Stimulated activated CD4-positive, alpha-beta T cell treated with anti-CD3 and anti-CD28 coated beads, Interleukin-2, amount 100 ng/mL, for 4 hours (primary cell): Measurements from ENCODE around the gene PCDHGB4.
"Not testable (repeated sequence)": the region's sequence is repeated elsewhere in the genome, so short reads cannot be mapped to it uniquely, and the experiment has no call there.

Experiments
- DNase-seq: peaks from one replicate; pipeline ENCODE4 v3.0.0-alpha.2; 2020; ENCODE audit warnings: low read depth

Gene PCDHGB4

DNA sequence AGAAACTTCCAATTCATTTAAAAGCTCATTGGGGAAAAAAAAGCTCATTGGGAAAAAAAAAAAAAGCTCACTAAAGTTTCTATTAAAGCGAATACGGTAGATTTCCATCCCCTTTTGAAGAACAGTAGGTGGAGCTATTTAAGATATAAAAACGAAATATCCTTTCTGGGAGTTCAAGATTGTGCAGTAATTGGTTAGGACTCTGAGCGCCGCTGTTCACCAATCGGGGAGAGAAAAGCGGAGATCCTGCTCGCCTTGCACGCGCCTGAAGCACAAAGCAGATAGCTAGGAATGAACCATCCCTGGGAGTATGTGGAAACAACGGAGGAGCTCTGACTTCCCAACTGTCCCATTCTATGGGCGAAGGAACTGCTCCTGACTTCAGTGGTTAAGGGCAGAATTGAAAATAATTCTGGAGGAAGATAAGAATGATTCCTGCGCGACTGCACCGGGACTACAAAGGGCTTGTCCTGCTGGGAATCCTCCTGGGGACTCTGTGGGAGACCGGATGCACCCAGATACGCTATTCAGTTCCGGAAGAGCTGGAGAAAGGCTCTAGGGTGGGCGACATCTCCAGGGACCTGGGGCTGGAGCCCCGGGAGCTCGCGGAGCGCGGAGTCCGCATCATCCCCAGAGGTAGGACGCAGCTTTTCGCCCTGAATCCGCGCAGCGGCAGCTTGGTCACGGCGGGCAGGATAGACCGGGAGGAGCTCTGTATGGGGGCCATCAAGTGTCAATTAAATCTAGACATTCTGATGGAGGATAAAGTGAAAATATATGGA lies 43.0 kb downstream of the PCDHGB4 start, which contains the start of gene PCDHGA12:
Gene PCDHGA12 (plus strand): TSS at position 176 of the 782 bp plus-strand sequence. CDS start 253 bp downstream, at position 429.
- no peak for DNase-seq

DNA sequence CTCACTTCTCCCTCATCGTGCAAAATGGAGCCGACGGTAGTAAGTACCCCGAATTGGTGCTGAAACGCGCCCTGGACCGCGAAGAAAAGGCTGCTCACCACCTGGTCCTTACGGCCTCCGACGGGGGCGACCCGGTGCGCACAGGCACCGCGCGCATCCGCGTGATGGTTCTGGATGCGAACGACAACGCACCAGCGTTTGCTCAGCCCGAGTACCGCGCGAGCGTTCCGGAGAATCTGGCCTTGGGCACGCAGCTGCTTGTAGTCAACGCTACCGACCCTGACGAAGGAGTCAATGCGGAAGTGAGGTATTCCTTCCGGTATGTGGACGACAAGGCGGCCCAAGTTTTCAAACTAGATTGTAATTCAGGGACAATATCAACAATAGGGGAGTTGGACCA lies 43.8 kb downstream of the PCDHGB4 start:
- DNase-seq = no peak

DNA sequence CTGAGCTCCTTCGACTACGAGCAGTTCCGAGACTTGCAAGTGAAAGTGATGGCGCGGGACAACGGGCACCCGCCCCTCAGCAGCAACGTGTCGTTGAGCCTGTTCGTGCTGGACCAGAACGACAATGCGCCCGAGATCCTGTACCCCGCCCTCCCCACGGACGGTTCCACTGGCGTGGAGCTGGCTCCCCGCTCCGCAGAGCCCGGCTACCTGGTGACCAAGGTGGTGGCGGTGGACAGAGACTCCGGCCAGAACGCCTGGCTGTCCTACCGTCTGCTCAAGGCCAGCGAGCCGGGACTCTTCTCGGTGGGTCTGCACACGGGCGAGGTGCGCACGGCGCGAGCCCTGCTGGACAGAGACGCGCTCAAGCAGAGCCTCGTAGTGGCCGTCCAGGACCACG lies 44.8 kb downstream of the PCDHGB4 start:
- not testable (repeated sequence) for DNase-seq

DNA sequence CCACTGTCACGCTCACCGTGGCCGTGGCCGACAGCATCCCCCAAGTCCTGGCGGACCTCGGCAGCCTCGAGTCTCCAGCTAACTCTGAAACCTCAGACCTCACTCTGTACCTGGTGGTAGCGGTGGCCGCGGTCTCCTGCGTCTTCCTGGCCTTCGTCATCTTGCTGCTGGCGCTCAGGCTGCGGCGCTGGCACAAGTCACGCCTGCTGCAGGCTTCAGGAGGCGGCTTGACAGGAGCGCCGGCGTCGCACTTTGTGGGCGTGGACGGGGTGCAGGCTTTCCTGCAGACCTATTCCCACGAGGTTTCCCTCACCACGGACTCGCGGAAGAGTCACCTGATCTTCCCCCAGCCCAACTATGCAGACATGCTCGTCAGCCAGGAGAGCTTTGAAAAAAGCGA lies 45.2 kb downstream of the PCDHGB4 start:
- DNase-seq = not testable (repeated sequence)

DNA sequence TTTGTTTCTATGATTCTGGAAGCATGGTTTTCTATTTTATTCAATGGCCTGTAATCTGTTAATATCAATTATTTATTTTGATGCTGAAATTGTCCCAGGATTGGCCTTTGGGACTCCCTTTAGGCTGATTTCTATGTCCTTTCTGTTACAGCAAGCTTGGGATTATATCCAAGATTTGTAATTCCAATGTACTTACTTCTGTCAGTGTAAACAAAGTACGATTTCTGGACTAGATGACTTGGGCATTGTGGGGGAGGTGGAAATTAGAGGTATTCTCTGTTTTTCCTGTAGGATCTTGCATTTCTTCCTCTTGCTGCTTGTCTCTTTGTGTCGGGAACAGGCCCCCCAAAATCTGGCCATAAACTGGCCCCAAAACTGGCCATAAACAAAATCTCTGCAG lies 46.5 kb downstream of the PCDHGB4 start:
- DNase-seq = no peak

DNA sequence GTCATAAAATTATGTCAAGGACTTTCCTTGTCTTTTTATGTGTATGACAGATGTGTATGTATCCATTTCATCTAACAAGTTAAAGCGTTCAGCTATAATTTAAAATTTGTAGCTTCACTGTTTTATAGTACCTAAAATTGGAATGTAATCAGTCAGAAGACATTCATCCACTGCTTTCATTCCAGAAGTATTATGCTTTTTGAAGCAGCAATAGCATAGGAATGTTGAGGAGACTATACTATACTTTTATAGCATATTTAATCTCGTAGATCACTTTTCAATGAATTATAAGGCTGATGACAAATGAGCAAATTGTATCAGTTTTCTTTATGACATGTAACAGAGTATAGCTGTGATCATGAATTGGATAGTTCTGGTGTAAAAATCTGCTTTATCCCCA lies 49.7 kb downstream of the PCDHGB4 start:
- no peak for DNase-seq

DNA sequence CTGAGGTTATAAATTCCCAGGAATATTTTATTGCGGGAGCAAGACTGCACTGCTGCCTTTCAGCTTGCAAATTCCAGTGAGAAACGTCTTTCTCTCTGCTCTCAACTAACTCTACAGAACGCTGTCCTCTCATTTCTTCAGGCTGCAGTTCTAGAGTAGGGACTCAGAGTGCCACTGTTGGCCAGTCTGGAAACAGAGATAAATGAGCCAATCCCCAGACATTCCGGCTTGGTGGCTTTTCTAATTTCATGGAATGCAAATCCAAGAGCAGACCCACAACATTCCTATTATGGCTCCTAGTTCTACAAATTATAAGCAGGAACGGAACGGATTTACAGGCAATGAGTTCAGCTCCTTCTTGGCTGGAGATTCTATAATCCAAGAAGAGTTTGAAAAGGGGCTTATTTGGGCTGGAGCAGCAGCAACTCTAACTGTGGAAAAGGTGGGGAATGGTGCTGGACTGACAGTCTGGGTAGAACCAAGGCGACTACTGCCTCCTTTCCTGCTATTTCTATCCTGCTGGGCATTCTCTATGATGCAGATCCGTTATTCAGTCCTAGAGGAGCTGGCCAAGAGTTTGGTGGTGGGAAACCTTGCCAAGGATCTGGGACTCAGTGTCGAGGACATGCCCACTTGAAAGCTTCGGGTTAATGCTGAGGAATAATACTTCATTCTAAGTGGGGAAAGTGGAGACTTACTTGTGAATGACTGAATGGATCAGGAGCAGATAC lies 52.1 kb downstream of the PCDHGB4 start:
- no peak for DNase-seq
